Measurements from ENCODE around the gene DCT. TPM values are rescaled to one million over a fixed set of nuclear protein-coding genes. Genes with fewer than 3 reads are reported as not detected.

The DCT gene
- total and polyA plus RNA-seq, 4 donors = 0.39 to 2.0 (median 0.85) TPM

DNA sequence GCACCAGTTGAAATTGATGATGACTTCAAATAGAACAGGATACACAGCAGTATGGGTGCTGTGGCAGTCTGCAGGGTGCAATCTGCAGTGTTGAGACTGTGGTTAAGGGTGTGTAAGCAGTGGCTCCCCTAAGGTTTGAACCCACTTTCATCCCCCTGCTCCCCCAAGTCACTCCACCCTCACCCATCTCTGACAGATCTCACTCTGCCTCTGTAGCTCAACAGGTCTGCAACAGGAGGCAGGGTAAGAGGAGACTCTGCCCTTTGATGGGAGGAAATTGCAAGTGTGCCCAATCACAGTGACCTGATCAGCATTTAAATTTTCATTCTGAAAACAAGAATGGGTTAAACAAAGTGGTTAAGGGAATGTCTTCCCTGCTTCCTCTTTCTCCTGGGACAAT is 92.4 kb downstream of the DCT start:
- H3K9me3 ChIP-seq (ENCODE audit: control insufficient read depth, insufficient read depth, low read length) = no peaks in the 10 kb centered on the region
- DNase-seq (ENCODE audit: low read depth in 4 of 6, low spot score in 6 of 6) = no peak

More for the DNA sequence above, 92.4 kb downstream of the DCT start:
- Histone ChIP-seq H3K4me1 (ENCODE audit: control insufficient read depth, insufficient read depth, low read length) (peaks cover 5% of the 10 kb centered on the region), H3K36me3 (ENCODE audit: control insufficient read depth, insufficient read depth, low read length) (no peaks in the 10 kb centered on the region), H3K27ac (ENCODE audit: low read depth, low read length) (no peak overlapping the region), H3K27me3 (ENCODE audit: control insufficient read depth, insufficient read depth, low read length) (no peaks in the 10 kb centered on the region), H3K4me3 (ENCODE audit: low read depth, low read length) (no peak overlapping the region)

Other genes starting within 250 kb of the DCT start
- 10 to 100 TPM; 13.6 to 17.1 TPM for gene TGDS, start 116.5 kb upstream of the DCT start, total RNA-seq
- gene TGDS, start 116.5 kb upstream of the DCT start, polyA plus RNA-seq (ENCODE audit: insufficient read length in 2 of 2) = 1 to 10 TPM; 7.5 to 8.6 TPM
- gene GPR180, start 122.2 kb upstream of the DCT start, total RNA-seq = 10 to 100 TPM in 1 of 2 donors, 1 to 10 TPM in 1; 7.9 to 19.4 TPM
- gene GPR180, start 122.2 kb upstream of the DCT start, polyA plus RNA-seq (ENCODE audit: insufficient read length in 2 of 2) = 1 to 10 TPM; 6.4 to 8.2 TPM
- gene SOX21, start 232.9 kb upstream of the DCT start, total RNA-seq = 1 to 10 TPM; 2.3 to 4.3 TPM
- 10 to 100 TPM; 18.0 to 26.5 TPM for gene SOX21, start 232.9 kb upstream of the DCT start, polyA plus RNA-seq (ENCODE audit: insufficient read length in 2 of 2)

Measured in spinal cord (tissue), 9 donors.